ENCODE results near the gene MTOR.

The MTOR gene

DNA sequence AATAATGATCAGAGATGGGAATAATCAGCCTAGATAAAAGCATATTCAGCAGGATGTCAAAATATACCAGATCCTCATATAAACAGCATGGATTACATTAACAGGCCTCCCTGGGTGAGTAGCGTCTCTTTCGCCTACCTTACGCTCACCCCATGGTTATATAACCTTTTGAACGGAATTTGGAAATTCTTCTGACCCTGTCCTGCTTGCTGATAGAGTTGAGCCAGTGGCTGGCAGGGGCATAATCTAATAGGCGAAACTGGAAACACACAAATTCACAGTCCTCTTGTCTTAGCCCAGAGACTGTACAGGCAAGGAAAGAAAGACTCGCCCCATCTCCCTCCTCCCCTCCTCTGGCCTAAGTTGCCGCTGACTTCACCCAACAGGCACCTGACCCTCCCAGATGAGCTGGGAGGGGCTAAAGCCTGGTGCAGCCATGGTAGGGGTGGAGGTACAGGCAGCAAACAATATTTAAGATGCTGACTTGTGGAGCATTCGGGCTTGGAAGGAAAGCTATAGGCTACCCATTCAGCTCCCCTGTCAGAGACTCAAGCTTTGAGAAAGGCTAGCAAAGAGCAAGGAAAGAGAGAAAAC, 73.4 kb downstream of the MTOR start, which contains the start of gene ANGPTL7:
Gene ANGPTL7, plus strand, starts transcription at position 498 of the 594 bp plus-strand sequence. CDS start 225 bp downstream, outside the sequence.
- TF ChIP-seq, protein P1, sequence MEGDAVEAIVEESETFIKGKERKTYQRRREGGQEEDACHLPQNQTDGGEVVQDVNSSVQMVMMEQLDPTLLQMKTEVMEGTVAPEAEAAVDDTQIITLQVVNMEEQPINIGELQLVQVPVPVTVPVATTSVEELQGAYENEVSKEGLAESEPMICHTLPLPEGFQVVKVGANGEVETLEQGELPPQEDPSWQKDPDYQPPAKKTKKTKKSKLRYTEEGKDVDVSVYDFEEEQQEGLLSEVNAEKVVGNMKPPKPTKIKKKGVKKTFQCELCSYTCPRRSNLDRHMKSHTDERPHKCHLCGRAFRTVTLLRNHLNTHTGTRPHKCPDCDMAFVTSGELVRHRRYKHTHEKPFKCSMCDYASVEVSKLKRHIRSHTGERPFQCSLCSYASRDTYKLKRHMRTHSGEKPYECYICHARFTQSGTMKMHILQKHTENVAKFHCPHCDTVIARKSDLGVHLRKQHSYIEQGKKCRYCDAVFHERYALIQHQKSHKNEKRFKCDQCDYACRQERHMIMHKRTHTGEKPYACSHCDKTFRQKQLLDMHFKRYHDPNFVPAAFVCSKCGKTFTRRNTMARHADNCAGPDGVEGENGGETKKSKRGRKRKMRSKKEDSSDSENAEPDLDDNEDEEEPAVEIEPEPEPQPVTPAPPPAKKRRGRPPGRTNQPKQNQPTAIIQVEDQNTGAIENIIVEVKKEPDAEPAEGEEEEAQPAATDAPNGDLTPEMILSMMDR (IDR thresholded peaks at IDR 0.05; ENCODE audit: insufficient read depth, low read depth, low read length, missing control alignments) = no peak
- no peak within 1 kb of the TSS for H3K4me3 ChIP-seq (ENCODE audit: low read length)
- DNase-seq (ENCODE audit: low read depth) = no peak

DNA sequence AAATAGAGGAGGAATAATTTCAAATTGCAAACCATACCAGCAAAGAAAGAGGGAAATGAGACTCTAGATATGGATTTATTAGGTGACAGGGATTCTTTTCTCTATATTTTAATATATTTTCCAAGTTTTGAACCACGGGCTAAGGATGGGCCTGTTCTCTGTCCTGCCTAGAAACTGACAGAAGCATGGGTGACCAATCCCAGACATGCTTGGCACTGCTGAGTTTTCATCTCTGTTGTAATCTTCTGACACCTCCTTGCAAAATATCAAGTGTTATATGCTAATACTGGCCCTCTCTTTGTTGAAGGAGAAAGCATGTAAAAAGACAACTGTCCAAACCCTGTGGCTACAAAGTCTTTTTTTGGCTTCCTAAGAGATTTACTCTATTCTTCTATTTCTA, 74.0 kb downstream of the MTOR start:
- TF ChIP-seq, protein P1 (IDR thresholded peaks at IDR 0.05; ENCODE audit: insufficient read depth, low read depth, low read length, missing control alignments) = no peak
- no peak overlapping the region for H3K4me3 ChIP-seq (ENCODE audit: low read length)
- peak; percentile 53 for DNase-seq (ENCODE audit: low read depth)

DNA sequence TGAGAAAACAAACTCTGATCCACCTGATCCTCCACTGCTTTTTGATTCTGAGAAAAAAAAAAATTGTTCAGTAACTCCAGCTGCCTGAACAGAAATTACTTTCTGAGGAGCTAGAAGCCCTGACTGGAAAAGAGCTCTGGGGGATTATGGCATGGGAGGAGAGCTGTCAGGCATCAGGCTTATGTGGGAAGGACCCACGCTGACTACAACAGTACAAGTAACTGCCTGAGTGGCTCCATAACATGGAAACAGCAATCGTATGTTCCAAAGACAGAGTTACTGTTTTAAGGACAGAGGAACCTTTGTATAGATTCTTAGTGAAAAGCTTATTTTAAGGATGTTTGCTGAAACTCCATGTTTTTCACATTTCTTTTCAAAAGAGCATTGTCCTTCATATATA, 74.4 kb downstream of the MTOR start:
- TF ChIP-seq, protein P1 (IDR thresholded peaks at IDR 0.05; ENCODE audit: insufficient read depth, low read depth, low read length, missing control alignments) = no peak
- DNase-seq (ENCODE audit: low read depth) = no peak
- no peak overlapping the region for H3K4me3 ChIP-seq (ENCODE audit: low read length)

DNA sequence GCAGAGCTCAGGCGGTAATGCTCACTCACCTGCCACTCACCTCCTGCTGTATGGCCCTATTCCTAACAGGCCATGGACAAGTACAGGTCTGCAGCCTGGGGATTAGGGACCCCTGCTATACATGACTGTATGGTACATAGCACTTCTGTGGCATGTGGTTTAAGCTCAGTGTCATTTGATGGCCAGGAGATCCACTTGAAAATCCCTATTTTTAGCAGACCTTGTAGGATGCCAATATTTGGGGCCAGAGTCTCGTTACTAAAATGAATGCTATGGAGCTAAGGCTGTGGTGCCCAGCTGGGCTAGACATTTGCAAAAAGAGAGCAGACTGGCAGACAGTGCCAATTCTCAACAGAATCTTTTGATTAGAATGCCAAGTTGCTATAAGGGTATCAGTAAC, 74.9 kb downstream of the MTOR start:
- DNase-seq (ENCODE audit: low read depth) = no peak
- no peak overlapping the region for H3K4me3 ChIP-seq (ENCODE audit: low read length)
- TF ChIP-seq, protein P1 (IDR thresholded peaks at IDR 0.05; ENCODE audit: insufficient read depth, low read depth, low read length, missing control alignments) = no peak

DNA sequence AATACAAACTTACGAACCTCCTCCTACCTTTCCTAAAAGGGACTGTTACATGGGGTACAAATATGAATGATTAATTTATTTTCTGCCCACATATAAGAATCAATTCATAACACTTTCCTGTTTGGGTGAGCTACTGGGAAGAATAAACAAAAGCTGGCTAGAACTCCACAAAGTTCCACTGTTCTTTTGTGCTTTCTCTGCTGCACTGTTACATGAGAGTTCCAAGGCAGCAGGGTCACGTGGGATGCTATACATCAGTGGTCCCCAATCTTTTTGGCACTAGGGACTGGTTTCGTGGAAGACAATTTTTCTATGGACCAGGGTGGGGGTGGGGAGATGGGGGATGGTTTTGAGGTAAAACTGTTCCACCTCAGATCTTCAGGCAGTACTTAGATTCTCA, 75.4 kb downstream of the MTOR start:
- no peak for DNase-seq (ENCODE audit: low read depth)
- H3K4me3 ChIP-seq (ENCODE audit: low read length) = no peak overlapping the region
- TF ChIP-seq, protein P1 (IDR thresholded peaks at IDR 0.05; ENCODE audit: insufficient read depth, low read depth, low read length, missing control alignments) = no peak

DNA sequence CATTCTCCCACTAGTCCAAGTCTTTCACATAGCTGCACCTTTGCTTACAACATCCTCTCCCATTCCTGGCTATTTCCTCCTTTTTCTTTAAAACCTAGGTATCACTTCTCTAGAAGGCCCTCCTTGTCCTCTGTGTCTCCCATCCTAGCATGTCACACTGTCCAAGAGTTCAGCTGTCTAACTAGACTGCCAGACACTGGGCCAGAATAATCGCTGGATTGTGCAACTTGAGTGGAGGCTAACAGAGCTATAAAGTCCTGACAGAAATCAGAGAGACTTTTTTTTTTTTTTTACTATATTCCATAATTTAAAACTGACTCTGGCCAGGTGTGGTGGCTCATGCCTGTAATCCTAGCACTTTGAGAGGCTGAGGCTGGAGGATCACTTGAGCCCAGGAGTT, 77.4 kb downstream of the MTOR start:
- H3K4me3 ChIP-seq (ENCODE audit: low read length) = no peak overlapping the region
- no peak for DNase-seq (ENCODE audit: low read depth)
- TF ChIP-seq, protein P1 (IDR thresholded peaks at IDR 0.05; ENCODE audit: insufficient read depth, low read depth, low read length, missing control alignments) = no peak

DNA sequence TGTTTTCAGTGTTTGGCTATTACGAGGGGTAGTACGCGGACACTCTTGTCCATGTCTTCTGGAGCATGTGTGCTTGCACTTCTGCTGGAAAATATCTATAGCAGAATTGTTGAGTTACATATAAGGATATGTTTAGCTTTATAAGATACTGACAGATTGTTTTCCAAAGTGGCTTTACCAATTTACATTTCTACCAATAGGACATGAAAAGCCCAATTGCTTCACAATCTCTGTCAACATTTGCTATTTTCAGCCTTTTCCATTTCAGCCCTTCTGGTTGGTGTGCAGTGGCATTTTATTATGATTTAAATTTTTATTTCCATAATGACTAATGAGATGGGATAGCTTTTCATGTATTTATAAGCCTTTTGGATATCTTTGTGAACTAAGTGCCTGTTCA, 79.5 kb downstream of the MTOR start:
- TF ChIP-seq, protein P1 (IDR thresholded peaks at IDR 0.05; ENCODE audit: insufficient read depth, low read depth, low read length, missing control alignments) = no peak
- no peak overlapping the region for H3K4me3 ChIP-seq (ENCODE audit: low read length)
- no peak for DNase-seq (ENCODE audit: low read depth)

All from epithelial cell of esophagus (primary cell).